SK-N-MC (cell line): ENCODE data around the gene DDAH2.

Source experiments
- EZH2 ChIP-seq: fragments of 200-600 bp; sonication (generic); IDR thresholded peaks from one replicate; pipeline ENCODE4 v1.6.1; 2017; ENCODE audit warnings: antibody characterized with exemption
- POLR2AphosphoS5 ChIP-seq: IDR thresholded peaks from 2 replicates; pipeline ENCODE4 v1.6.1; 2012; ENCODE audit warnings: mild to moderate bottlenecking, low read depth, low read length, borderline replicate concordance

DNA sequence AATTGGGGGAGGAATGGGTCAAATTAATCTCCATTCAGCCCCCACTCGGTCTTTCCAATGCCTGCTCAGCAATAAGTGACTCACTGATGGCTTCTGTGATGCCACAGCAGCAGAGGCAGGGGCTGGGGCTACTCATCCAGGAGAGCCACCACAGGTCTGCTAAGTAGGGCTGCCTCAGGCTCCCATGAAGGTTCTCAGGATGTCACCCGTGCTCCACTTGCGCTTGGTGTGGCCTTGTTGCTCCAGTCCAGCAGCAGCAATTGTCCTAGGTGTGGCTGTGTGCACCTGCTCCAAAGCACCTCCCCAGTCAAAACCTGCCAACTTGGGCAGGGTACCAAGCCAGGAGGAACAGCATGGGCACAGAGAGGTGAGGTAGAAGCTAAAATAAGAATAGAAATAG is 6.9 kb downstream of the DDAH2 start:
- TF ChIP-seq EZH2 (no peak), POLR2AphosphoS5 (no peak)
